SH-SY5Y (cell line): Measurements from ENCODE around the gene KRT86.

Experiments
- GATA2 ChIP-seq: IDR thresholded peaks from 2 replicates; pipeline ENCODE4 v1.6.1; 2011; ENCODE audit warnings: mild to moderate bottlenecking, low read depth, low read length
- GATA3 ChIP-seq: IDR thresholded peaks from 2 replicates; pipeline ENCODE4 v1.6.1; 2011; ENCODE audit warnings: low read depth, mild to moderate bottlenecking, low read length, moderate library complexity

- TF ChIP-seq GATA3 = no peak
- no peak for TF ChIP-seq GATA2
Observed at GRCh38 chr12:52323416-52324152, 49.1 kb downstream of the KRT86 start.
